IMR-90 (cell line): Measurements from ENCODE around the gene SLN. TPM values are rescaled to one million over a fixed set of nuclear protein-coding genes. Genes with fewer than 3 reads are reported as not detected.

Experiments
- ATAC-seq: fragments of 200-7000 bp; cut with Tn5 transposase; 2 replicates; pipeline ENCODE4 v1.9.1; 2020; ENCODE audit warnings: low read depth, mild to moderate bottlenecking, moderate library complexity
- BruUV-seq: library from RNA; stranded (reverse); fragments of 400-500 nt; replicated peaks from 2 replicates; lab custom pipeline; 2021; lab: Mats Ljungman, UMichigan
- CTCF ChIA-PET: fragments of 300-600 bp; formaldehyde crosslinking; extraction: SDS; loops from one replicate; lab custom pipeline; 2021; ENCODE audit warnings: antibody characterized with exemption; lab: Yijun Ruan, JAX
- POLR2A ChIA-PET: fragments of 300-600 bp; sonication (Branson Sonifier 250); formaldehyde crosslinking; loops from one replicate; lab custom pipeline; 2022; ENCODE audit warnings: antibody characterized with exemption; ENCODE audit not compliant: unreplicated experiment; lab: Charles Lee
- DNase-seq: peaks from one replicate; pipeline ENCODE4 v3.0.0; 2013
- H2AFZ ChIP-seq: replicated peaks from 2 replicates; pipeline ENCODE3; 2013; ENCODE audit warnings: low read length, mild to moderate bottlenecking; ENCODE audit not compliant: poor library complexity
- H2AK5ac ChIP-seq: 2 replicates; pipeline ENCODE4 v1.6.1; 2013; ENCODE audit warnings: low read depth, low read length, inconsistent platforms
- H2AK9ac ChIP-seq: replicated peaks from 2 replicates; pipeline ENCODE3; 2013; ENCODE audit warnings: mild to moderate bottlenecking, low read depth, low read length, moderate library complexity; ENCODE audit not compliant: poor library complexity
- H2BK120ac ChIP-seq: 2 replicates; pipeline ENCODE4 v1.6.1; 2013; ENCODE audit warnings: low read depth, low read length, inconsistent platforms
- H2BK15ac ChIP-seq: 3 replicates; pipeline ENCODE4 v1.6.1; 2013; ENCODE audit warnings: low read depth, low read length, inconsistent platforms
- H2BK20ac ChIP-seq: 2 replicates; pipeline ENCODE4 v1.6.1; 2013; ENCODE audit warnings: low read depth, mild to moderate bottlenecking, inconsistent platforms, low read length, moderate library complexity
- H2BK5ac ChIP-seq: 2 replicates; pipeline ENCODE4 v1.6.1; 2013; ENCODE audit warnings: mild to moderate bottlenecking, low read depth, low read length, inconsistent platforms; ENCODE audit not compliant: poor library complexity, severe bottlenecking
- H3K14ac ChIP-seq: replicated peaks from 2 replicates; pipeline ENCODE4 v1.6.1; 2013; ENCODE audit warnings: low read depth, low read length, inconsistent platforms
- H3K18ac ChIP-seq: 2 replicates; pipeline ENCODE4 v1.6.1; 2013; ENCODE audit warnings: low read depth, low read length, control low read depth
- H3K23ac ChIP-seq: 2 replicates; pipeline ENCODE4 v1.6.1; 2013; ENCODE audit warnings: low read depth, low read length, inconsistent platforms
- H3K27ac ChIP-seq: 2 replicates; pipeline ENCODE4 v1.5.1; 2013; ENCODE audit warnings: mild to moderate bottlenecking, control low read depth, low read length; ENCODE audit not compliant: insufficient read depth
- H3K27me3 ChIP-seq: 2 replicates; pipeline ENCODE4 v1.6.1; 2013; ENCODE audit warnings: low read length; ENCODE audit not compliant: control insufficient read depth, insufficient read depth
- H3K36me3 ChIP-seq: 2 replicates; pipeline ENCODE4 v1.6.1; 2013; ENCODE audit warnings: low read length, mixed read lengths; ENCODE audit not compliant: control insufficient read depth, insufficient read depth
- H3K4ac ChIP-seq: 2 replicates; pipeline ENCODE4 v1.6.1; 2013; ENCODE audit warnings: low read depth, low read length, inconsistent platforms
- H3K4me1 ChIP-seq: 2 replicates; pipeline ENCODE4 v1.6.1; 2013; ENCODE audit warnings: low read length, mixed read lengths; ENCODE audit not compliant: control insufficient read depth, insufficient read depth
- H3K4me2 ChIP-seq: 2 replicates; pipeline ENCODE4 v1.6.1; 2013; ENCODE audit warnings: low read depth, mild to moderate bottlenecking, control low read depth, low read length, moderate library complexity
- H3K4me3 ChIP-seq: 2 replicates; pipeline ENCODE4 v1.5.1; 2013; ENCODE audit warnings: low read depth, mild to moderate bottlenecking, control low read depth, low read length, moderate library complexity; ENCODE audit not compliant: insufficient read depth
- H3K56ac ChIP-seq: 2 replicates; pipeline ENCODE4 v1.6.1; 2013; ENCODE audit warnings: low read length, inconsistent platforms; ENCODE audit not compliant: insufficient read depth; ENCODE audit errors: extremely low read depth
- H3K79me1 ChIP-seq, 2 experiments: 2 replicates each; pipeline ENCODE4 v1.6.1; 2013; ENCODE audit warnings: low read length in 2 of 2, inconsistent platforms in 1 of 2, low read depth in 1 of 2
- H3K9ac ChIP-seq: 2 replicates; pipeline ENCODE4 v1.6.1; 2013; ENCODE audit warnings: low read depth, low read length, control low read depth
- H3K9me1 ChIP-seq: 2 replicates; pipeline ENCODE4 v1.6.1; 2013; ENCODE audit warnings: low read length, inconsistent platforms; ENCODE audit not compliant: insufficient read depth
- H3K9me3 ChIP-seq: 2 replicates; pipeline ENCODE4 v1.6.1; 2013; ENCODE audit warnings: low read length; ENCODE audit not compliant: control insufficient read depth, insufficient read depth
- H4K20me1 ChIP-seq: 2 replicates; pipeline ENCODE4 v1.6.1; 2013; ENCODE audit warnings: low read length, inconsistent platforms; ENCODE audit not compliant: insufficient read depth
- H4K5ac ChIP-seq: 2 replicates; pipeline ENCODE4 v1.6.1; 2013; ENCODE audit warnings: mild to moderate bottlenecking, low read depth, low read length, control low read depth
- H4K8ac ChIP-seq, 2 experiments: 2 replicates each; pipeline ENCODE4 v1.6.1; 2013; ENCODE audit warnings: low read depth in 2 of 2, low read length in 2 of 2, control low read depth in 1 of 2, inconsistent platforms in 1 of 2
- H4K91ac ChIP-seq: 2 replicates; pipeline ENCODE4 v1.6.1; 2013; ENCODE audit warnings: low read depth, low read length, inconsistent platforms; ENCODE audit not compliant: insufficient read depth
- BHLHE40 ChIP-seq: fragments of 150-350 bp; IDR thresholded peaks from 2 replicates; pipeline ENCODE4 v1.6.1; 2016; ENCODE audit warnings: mild to moderate bottlenecking, low read depth, low read length
- CEBPB ChIP-seq: IDR thresholded peaks from 2 replicates; pipeline ENCODE4 v1.6.1; 2012; ENCODE audit warnings: low read depth, low read length, improper control_type of control experiment
- CHD1 ChIP-seq: IDR thresholded peaks from 2 replicates; pipeline ENCODE4 v1.6.1; 2012; ENCODE audit warnings: low read depth, low read length, improper control_type of control experiment
- CTCF ChIP-seq: conservative IDR thresholded peaks from 2 replicates; pipeline ENCODE4 v1.5.1; 2012; ENCODE audit warnings: mild to moderate bottlenecking, low read depth, low read length, improper control_type of control experiment
- ELK1 ChIP-seq: fragments of 150-350 bp; IDR thresholded peaks from 2 replicates; pipeline ENCODE4 v1.6.1; 2016; ENCODE audit warnings: low read depth, mild to moderate bottlenecking, low read length, moderate library complexity, borderline replicate concordance
- FOS ChIP-seq: fragments of 150-350 bp; IDR thresholded peaks from 2 replicates; pipeline ENCODE4 v1.6.1; 2016; ENCODE audit warnings: low read depth, low read length
- MAFK ChIP-seq: IDR thresholded peaks from 2 replicates; pipeline ENCODE4 v1.6.1; 2012; ENCODE audit warnings: low read depth, low read length, improper control_type of control experiment
- MAZ ChIP-seq: IDR thresholded peaks from 2 replicates; pipeline ENCODE4 v1.6.1; 2012; ENCODE audit warnings: low read depth, mild to moderate bottlenecking, low read length, improper control_type of control experiment, moderate library complexity, borderline replicate concordance
- MXI1 ChIP-seq: IDR thresholded peaks from 2 replicates; pipeline ENCODE4 v1.6.1; 2012; ENCODE audit warnings: low read depth, mild to moderate bottlenecking, low read length, moderate library complexity, borderline replicate concordance
- NFE2L2 ChIP-seq: fragments of 150-350 bp; IDR thresholded peaks from 2 replicates; pipeline ENCODE4 v1.6.1; 2016; ENCODE audit warnings: low read depth, mild to moderate bottlenecking, low read length
- POLR2A ChIP-seq: IDR thresholded peaks from 2 replicates; pipeline ENCODE4 v1.6.1; 2012; ENCODE audit warnings: mild to moderate bottlenecking, low read depth, low read length
- RAD21 ChIP-seq: IDR thresholded peaks from 2 replicates; pipeline ENCODE4 v1.6.1; 2012; ENCODE audit warnings: low read length, improper control_type of control experiment
- RCOR1 ChIP-seq: IDR thresholded peaks from 2 replicates; pipeline ENCODE4 v1.6.1; 2012; ENCODE audit warnings: mild to moderate bottlenecking, low read length, improper control_type of control experiment; ENCODE audit not compliant: insufficient replicate concordance
- RFX5 ChIP-seq: IDR thresholded peaks from 2 replicates; pipeline ENCODE4 v1.8.0; 2012; ENCODE audit warnings: low read depth, mild to moderate bottlenecking, low read length, moderate library complexity
- SMC3 ChIP-seq: fragments of 150-350 bp; IDR thresholded peaks from 2 replicates; pipeline ENCODE4 v1.6.1; 2016; ENCODE audit warnings: low read depth, mild to moderate bottlenecking, antibody characterized with exemption, low read length, moderate library complexity
- USF2 ChIP-seq: fragments of 150-350 bp; IDR thresholded peaks from 2 replicates; pipeline ENCODE4 v1.6.1; 2017; ENCODE audit warnings: mild to moderate bottlenecking, antibody characterized with exemption, low read length, low read depth
- WGBS, 2 experiments: methylation state at CpG; one replicate each; pipeline versions ENCODE4 v1.1.5 to v1.1.7; 2013; ENCODE audit warnings: missing lambda C conversion rate in 2 of 2; ENCODE audit not compliant: insufficient read length in 1 of 2; ENCODE audit errors: extremely low coverage in 2 of 2; 5-methylcytosine and 5-hydroxymethylcytosine counted together
- dilution Hi-C: fragments of 300-500 bp; cut with HindIII; formaldehyde crosslinking; loops from one replicate; pipeline ENCODE4 v1.14.3; 2018; ENCODE audit warnings: low sequenced_read_pairs; ENCODE audit not compliant: unreplicated experiment
- in situ Hi-C: fragments of 300-500 bp; cut with MboI; formaldehyde crosslinking; loops from 3 replicates; pipeline ENCODE4 v1.14.3; 2019; ENCODE audit warnings: low sequenced_read_pairs, inconsistent platforms, mixed read lengths
- intact Hi-C: fragments of 100-400 bp; cut with micrococcal nuclease; formaldehyde crosslinking; loops from 2 replicates; pipeline ENCODE4 v1.10.0; 2022
- polyA plus RNA-seq, 3 experiments: library from polyadenylated mRNA; depleted of rRNA; stranded (reverse); fragments of >200 nt; gene quantifications; 2 replicates each; pipeline ENCODE4 v1.2.3, GENCODE V29; 2012; ENCODE audit warnings: low replicate concordance in 1 of 3
- total RNA-seq: library from RNA; depleted of rRNA; stranded (reverse); fragments of >200 nt; gene quantifications from 2 replicates; pipeline ENCODE4 v1.2.3, GENCODE V29; 2012

SLN gene
- total and polyA plus RNA-seq, 2 of the 4 experiments (the other 2 are of a cell fraction) = not detected

- H3K18ac ChIP-seq = no peak overlapping the region
- no peak overlapping the region for H4K91ac ChIP-seq
- POLR2A ChIA-PET = no interaction called here
- DNase-seq (no peak), ATAC-seq (no peak)
- no peak overlapping the region for H3K27ac ChIP-seq
- H3K9me3 ChIP-seq = no peaks in the 10 kb centered on the region
- H4K20me1 ChIP-seq = no peaks in the 10 kb centered on the region
- no peak overlapping the region for H3K9ac ChIP-seq
- no CpG with 5 or more reads among the region's 3 CpGs for WGBS, 2 experiments
- H3K56ac ChIP-seq = no peak overlapping the region
- no peak overlapping the region for H2AK9ac ChIP-seq
- H3K9me1 ChIP-seq = no peaks in the 10 kb centered on the region
- no peak overlapping the region for H3K4me3 ChIP-seq
- H3K14ac ChIP-seq = no peak overlapping the region
- BruUV-seq = no TSS peak
- no peak overlapping the region for H2AFZ ChIP-seq
- H2BK5ac ChIP-seq = no peak overlapping the region
- dilution Hi-C loops (no loop called here), in situ Hi-C loops (no loop called here), intact Hi-C loops (no loop called here)
- H3K4me1 ChIP-seq = no peaks in the 10 kb centered on the region
- no peak overlapping the region for H2BK15ac ChIP-seq
- CTCF ChIA-PET = interaction anchor here (0.7 kb wide), 1 partner anchor 193 kb away, joined by 3 read pairs; no protein-coding TSS in a partner anchor
- H3K4me2 ChIP-seq = no peak overlapping the region
- TF ChIP-seq RAD21 = no peak
- TF ChIP-seq RCOR1 = no peak
- no peak for TF ChIP-seq MAZ
- no peak for TF ChIP-seq BHLHE40
- TF ChIP-seq CHD1 = no peak
- no peak for TF ChIP-seq CTCF
- no peak for TF ChIP-seq NFE2L2
- no peak for TF ChIP-seq SMC3
- no peak for TF ChIP-seq POLR2A
- TF ChIP-seq RFX5 = no peak
- TF ChIP-seq USF2 = no peak
- no peak for TF ChIP-seq MAFK
- no peak for TF ChIP-seq FOS
- no peak for TF ChIP-seq CEBPB
- TF ChIP-seq ELK1 = no peak
- TF ChIP-seq MXI1 = no peak
- H2BK120ac ChIP-seq = no peak overlapping the region
- no peak overlapping the region for H4K5ac ChIP-seq
- H4K8ac ChIP-seq = no peak overlapping the region
- no peak overlapping the region for H3K4ac ChIP-seq
- peaks cover 8% of the 10 kb centered on the region for H3K27me3 ChIP-seq
- H3K23ac ChIP-seq = no peak overlapping the region
- no peak overlapping the region for H2BK20ac ChIP-seq
- no peak overlapping the region for H2AK5ac ChIP-seq
- H3K36me3 ChIP-seq = no peaks in the 10 kb centered on the region
- no peaks in the 10 kb centered on the region for H3K79me1 ChIP-seq
Observed at GRCh38 chr11:107713009-107713408, 1.2 kb upstream of the SLN start.
